Measurements from ENCODE around the gene DGKZ. TPM values are rescaled to one million over a fixed set of nuclear protein-coding genes. Genes with fewer than 3 reads are reported as not detected.
A peak's percentile ranks its signal among the peaks of the same experiment; 100 is the strongest.

DGKZ gene
- total RNA-seq, 1 donor from 2014 or later = 71.7 TPM

DNA sequence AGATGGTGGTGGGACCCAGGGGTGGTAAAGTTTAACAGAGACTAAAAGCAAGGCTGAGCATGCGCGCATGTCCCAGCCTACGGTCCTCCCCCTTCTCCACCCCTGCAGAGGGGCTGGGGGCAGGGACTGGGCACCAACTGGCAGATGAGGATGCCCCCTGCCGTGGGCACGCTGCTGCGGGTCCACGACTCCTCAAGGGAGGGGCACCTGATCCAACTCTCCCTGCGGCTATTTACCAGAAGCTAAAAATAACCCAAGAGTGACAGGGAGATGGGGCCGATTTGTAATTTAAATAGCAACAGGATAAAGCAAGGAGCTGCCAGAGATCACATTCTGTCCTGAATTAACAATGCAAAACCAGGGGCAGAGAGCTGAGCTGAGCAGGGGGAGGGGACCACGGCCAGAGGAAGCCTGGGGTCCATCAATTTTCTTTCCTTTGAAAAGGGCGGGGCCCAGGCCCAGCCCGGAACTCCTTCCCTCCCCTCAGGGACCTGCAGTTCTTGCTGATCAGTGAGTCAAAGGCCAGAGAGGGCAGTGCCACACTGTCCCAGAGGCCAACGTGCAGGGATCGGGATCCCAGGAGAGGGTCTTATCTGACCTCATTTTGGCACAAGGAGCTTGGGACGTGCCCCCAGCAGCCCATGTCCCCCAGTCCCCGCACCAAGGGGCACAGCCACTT lies 8.1 kb upstream of the DGKZ start:
- DNase-seq (peak; percentile 81), ATAC-seq (peak; percentile 83)
- intact Hi-C loops (cut with micrococcal nuclease) = no loop called here

DNA sequence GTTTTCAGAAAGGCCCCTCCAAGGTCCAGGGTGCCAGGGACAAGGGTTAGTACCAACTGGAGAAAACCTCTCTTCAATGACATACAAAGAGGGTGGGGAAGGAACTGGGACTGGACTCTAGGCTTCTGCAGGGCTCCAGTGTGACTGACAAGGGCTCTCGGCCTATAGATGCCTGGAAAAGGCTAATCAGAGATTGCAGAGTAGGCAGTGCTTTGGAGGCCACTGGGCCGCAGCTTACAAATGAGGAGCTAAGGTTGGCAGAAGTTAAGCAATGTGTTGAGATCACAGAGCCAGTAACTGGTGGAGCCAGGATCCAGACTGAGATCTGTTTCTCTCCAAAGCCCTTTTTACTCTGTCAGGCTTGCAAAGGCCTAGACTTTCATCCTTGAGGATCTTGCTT lies 7.4 kb upstream of the DGKZ start:
- DNase-seq (no peak), ATAC-seq (peak; percentile 76)
- intact Hi-C loops (cut with micrococcal nuclease) = no loop called here

DNA sequence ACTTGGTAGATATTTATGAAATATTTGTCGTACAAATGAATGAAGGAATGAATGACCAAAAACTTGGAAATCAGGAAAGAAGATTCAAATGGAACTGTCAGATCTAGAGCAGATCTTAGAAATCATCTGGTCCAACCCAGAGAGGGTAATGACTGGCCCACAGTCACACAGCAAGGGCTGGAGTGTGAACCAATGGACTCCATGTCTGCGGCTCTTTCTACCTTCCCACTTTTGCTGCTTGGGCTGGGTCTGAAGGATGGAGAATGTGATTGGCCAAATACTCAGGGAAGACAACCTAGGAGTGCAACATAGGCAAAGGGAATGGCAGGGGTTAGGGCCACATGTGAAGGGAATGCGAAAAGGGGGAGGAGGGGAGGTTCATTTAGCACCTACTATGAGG lies 5.8 kb upstream of the DGKZ start:
- DNase-seq = no peak
- intact Hi-C loops (cut with micrococcal nuclease) = no loop called here
- ATAC-seq = no peak

DNA sequence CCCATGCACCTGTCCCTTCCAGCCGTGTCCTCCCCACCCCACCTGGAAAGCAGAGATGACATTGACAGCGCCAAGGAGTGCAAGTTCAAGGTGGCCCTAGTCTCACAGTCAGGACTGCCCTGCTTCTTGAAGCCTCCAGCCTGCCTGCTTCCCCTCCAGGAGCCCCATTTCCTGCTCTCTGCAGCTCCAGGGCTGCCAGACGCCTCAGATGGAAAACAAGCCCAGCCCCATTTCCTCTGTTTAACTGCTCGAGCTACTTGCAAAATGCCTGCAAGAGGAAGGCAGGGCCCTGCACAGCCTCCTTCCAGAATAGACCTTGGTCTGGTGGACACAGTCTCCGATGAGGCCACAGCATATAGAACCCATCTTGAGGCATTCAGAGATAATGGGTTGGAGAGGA lies 5.0 kb upstream of the DGKZ start:
- DNase-seq = peak; percentile 47

GRCh38 chr11:46343520-46343919 lies 3.7 kb upstream of the DGKZ start:
- intact Hi-C loops (cut with micrococcal nuclease) = no loop called here
- ATAC-seq (no peak), DNase-seq (no peak)

More for the DNA sequence above, 5.0 kb upstream of the DGKZ start:
- ATAC-seq = no peak
- intact Hi-C loops (cut with micrococcal nuclease) = no loop called here

DNA sequence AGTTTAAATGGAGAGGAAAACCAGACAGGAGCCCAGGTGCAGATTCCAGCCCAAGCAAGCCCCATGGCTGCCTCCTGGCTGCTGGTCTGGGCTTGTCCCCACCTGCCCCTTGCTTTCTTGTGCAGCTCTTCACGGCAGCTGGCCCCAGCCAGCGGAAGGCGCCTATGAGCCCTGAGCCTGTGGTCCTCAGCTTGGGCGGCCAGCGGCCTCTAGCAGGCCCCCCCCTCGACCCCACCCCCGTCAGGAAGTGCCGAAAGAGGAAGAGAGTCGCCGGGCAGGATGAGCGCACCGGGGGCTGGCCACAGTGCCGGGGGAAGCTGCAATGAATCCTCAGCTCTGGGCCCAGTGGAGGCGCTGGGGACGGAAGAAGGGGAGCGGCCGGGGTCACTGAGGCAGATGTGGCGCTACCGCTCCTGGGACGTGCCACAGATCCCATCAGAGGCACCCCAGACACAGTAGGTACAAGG lies 2.1 kb upstream of the DGKZ start:
- DNase-seq (peak; percentile 72), ATAC-seq (peak; percentile 26)
- intact Hi-C loops (cut with micrococcal nuclease) = no loop called here

- no peak for DNase-seq
- ATAC-seq = no peak
- intact Hi-C loops (cut with micrococcal nuclease) = no loop called here
Measured at GRCh38 chr11:46345881-46346484, 1.3 kb upstream of the DGKZ start.

DNA sequence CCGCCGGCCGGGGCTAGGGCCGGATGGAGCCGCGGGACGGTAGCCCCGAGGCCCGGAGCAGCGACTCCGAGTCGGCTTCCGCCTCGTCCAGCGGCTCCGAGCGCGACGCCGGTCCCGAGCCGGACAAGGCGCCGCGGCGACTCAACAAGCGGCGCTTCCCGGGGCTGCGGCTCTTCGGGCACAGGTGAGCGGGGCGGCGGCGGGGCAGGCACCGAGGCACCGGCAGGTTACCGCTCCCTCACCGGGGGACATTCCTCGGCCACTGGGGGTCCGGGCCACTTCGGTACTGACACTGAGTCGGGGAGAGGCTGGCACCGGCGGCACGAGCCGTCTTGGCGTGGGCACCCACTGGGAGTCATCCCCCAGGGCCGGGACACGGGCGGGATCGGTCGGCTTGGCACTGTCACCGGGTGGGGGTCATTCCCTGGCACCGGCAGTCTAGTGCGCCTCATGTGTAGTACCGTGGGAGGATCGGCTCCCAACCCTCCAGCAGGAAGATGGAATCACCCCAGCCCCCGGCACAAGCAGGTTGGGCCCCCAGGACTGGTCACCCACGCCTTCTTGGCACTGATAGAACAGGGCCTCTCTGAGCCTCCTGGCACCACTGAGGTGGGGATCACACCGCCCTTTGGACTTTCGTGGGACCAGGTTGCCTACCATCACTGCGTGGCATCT lies 511 bp downstream of the DGKZ start:
- intact Hi-C loops (cut with micrococcal nuclease) = no loop called here
- ATAC-seq (peak; percentile 0), DNase-seq (peak; percentile 50)

GRCh38 chr11:46348566-46349401 lies 1.5 kb downstream of the DGKZ start:
- intact Hi-C loops (cut with micrococcal nuclease) = no loop called here
- DNase-seq (peak; percentile 42), ATAC-seq (no peak)

DNA sequence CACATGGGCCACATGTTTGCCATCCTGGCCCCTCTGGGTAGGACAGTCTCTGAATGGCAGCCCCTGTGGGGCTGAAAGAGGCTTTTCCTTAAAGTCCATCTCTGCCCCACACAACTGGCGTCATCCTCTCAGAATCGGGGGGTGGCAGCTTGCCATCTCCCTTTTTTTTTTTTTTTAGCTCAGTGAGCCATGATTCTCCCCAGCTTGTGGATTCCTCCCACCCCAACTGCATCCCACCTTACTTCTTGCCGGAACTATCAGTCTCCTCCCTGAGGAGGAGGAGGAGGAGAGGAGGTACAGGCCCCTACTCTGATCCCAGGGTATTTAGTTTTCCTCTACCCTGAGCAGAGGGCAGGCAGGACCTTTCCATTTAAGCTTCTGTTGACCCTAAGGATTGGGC lies 3.4 kb downstream of the DGKZ start:
- intact Hi-C loops (cut with micrococcal nuclease) = no loop called here

DNA sequence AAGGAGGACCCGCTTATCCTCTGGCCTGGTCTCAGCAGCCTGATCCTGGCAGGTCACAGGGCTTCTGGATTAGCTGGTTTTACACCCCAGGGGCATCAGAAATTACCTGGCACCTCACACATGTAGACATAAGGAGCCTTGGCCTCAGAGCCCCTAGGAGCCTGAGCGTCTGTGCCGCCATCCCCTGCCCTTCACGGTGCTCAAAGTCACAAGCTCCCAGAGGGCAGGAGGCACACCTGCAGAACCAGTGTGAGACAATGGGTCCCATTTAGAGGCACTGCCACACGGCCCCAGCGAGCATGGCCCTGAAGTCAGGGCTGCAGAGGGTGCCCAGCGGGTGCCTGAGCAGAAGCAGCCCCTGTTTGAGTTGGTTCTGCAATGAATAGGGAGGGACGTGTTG lies 3.9 kb downstream of the DGKZ start:
- ATAC-seq (no peak), DNase-seq (peak; percentile 26)
- intact Hi-C loops (cut with micrococcal nuclease) = no loop called here

More for the DNA sequence above, 3.4 kb downstream of the DGKZ start:
- DNase-seq (no peak), ATAC-seq (no peak)

GRCh38 chr11:46351606-46352005 lies 4.3 kb downstream of the DGKZ start:
- peak; percentile 6 for ATAC-seq
- DNase-seq = no peak
- intact Hi-C loops (cut with micrococcal nuclease) = no loop called here

- peak; percentile 27 for ATAC-seq
- peak; percentile 73 for DNase-seq
- intact Hi-C loops (cut with micrococcal nuclease) = no loop called here
Measured at GRCh38 chr11:46352063-46352841, 5.0 kb downstream of the DGKZ start.

GRCh38 chr11:46353698-46354097 lies 6.4 kb downstream of the DGKZ start:
- DNase-seq (no peak), ATAC-seq (no peak)
- intact Hi-C loops (cut with micrococcal nuclease) = no loop called here

DNA sequence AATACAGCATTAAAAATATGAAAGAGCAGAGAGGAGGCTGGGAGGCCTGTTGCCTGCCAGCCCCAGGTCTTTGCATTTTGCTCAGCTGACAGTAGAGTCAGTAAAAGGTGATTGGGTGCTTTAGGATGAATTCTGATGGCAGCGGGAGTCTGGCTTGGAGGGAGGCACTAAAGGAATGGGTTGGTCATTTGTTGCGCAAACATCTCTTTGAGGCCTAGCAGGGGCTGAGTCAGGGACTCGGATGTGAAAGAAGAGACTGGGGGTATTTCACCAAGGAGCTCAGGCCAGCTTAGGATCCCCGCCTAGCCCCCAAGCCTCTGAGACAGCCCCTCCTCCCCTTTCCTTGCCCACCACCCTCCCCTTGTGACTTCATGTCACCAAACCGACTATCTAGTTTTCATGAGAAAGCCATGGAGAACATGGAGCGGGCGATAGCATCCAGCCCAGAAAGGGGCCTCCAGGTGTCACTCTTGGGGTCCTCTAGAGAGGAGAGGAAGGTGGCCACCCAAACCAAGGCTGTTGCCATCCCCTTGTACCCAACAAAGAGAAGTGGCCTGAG lies 9.7 kb downstream of the DGKZ start:
- ATAC-seq = no peak
- no peak for DNase-seq
- intact Hi-C loops (cut with micrococcal nuclease) = no loop called here

- intact Hi-C loops (cut with micrococcal nuclease) = no loop called here
- no peak for ATAC-seq
- no peak for DNase-seq
Measured at GRCh38 chr11:46357483-46357936, 10.2 kb downstream of the DGKZ start.

DNA sequence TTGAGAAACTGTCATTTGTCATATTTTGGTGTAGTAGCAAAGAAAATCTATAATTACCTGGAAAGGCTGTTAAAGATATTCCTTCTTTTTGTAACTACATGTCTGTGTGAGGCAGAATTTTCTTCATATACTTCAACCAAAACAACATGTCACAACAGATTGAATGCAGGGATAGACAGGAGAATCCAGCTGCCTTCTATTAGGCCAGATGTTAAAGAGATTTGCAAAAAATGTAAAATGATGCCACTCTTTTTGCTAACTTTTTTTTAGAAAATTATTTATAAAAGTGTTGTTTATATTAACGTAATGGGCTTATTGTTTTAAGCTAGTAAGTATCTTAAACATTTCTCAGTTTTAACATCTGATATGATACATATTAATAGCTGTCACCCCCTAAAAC lies 12.7 kb downstream of the DGKZ start:
- intact Hi-C loops (cut with micrococcal nuclease) = no loop called here

DNA sequence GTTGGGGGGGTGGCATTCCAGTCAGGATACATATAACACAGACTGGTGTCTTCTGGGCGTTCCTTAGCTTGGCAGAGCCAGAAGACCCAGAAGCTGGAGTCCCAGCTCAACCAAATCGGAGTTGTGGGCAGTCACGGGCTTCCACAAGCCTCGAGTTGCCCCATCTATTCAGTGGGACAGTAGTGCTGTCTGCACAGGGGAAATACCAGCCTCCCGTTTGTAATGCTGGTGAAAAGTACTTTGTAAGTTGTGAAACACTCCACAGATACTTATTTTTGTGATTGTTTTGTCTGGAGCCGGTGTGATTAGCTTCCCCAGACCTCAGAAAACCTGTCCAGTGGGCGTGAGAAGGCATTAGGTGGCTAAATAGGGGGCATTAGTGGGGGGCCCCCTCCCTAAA lies 13.6 kb downstream of the DGKZ start:
- no peak for ATAC-seq
- no peak for DNase-seq
- intact Hi-C loops (cut with micrococcal nuclease) = no loop called here

More for the DNA sequence above, 12.7 kb downstream of the DGKZ start:
- no peak for DNase-seq
- no peak for ATAC-seq
